Ishikawa (cell line): Measurements from ENCODE around the gene COL20A1.

Source experiments
- CEBPB ChIP-seq: IDR thresholded peaks from 2 replicates; pipeline ENCODE4 v1.6.1; 2012
- CREB1 ChIP-seq: IDR thresholded peaks from 2 replicates; pipeline ENCODE4 v1.6.1; 2012; ENCODE audit warnings: low read depth
- EGR1 ChIP-seq: IDR thresholded peaks from 2 replicates; pipeline ENCODE4 v1.6.1; 2012
- EP300 ChIP-seq: IDR thresholded peaks from 2 replicates; pipeline ENCODE4 v1.6.1; 2012; ENCODE audit warnings: borderline replicate concordance
- FOXM1 ChIP-seq: IDR thresholded peaks from 2 replicates; pipeline ENCODE4 v1.6.1; 2012; ENCODE audit warnings: low read depth, borderline replicate concordance
- NFIC ChIP-seq: IDR thresholded peaks from 2 replicates; pipeline ENCODE4 v1.6.1; 2012
- RAD21 ChIP-seq: IDR thresholded peaks from 2 replicates; pipeline ENCODE4 v1.6.1; 2012; ENCODE audit warnings: low read depth
- REST ChIP-seq: IDR thresholded peaks from 2 replicates; pipeline ENCODE4 v1.6.1; 2012; ENCODE audit warnings: low read depth, mild to moderate bottlenecking
- TAF1 ChIP-seq: IDR thresholded peaks from 2 replicates; pipeline ENCODE4 v1.6.1; 2012; ENCODE audit warnings: low read depth, mild to moderate bottlenecking
- USF1 ChIP-seq: IDR thresholded peaks from 2 replicates; pipeline ENCODE4 v1.6.1; 2012
- YY1 ChIP-seq: IDR thresholded peaks from 2 replicates; pipeline ENCODE4 v1.6.1; 2012; ENCODE audit warnings: low read depth
- ZBTB7A ChIP-seq: IDR thresholded peaks from 2 replicates; pipeline ENCODE4 v1.6.1; 2012; ENCODE audit warnings: low read depth
- TF ChIP-seq, protein P1 (sequence below): IDR thresholded peaks from 2 replicates; pipeline ENCODE4 v1.6.1; 2012

- TF ChIP-seq REST (no peak), USF1 (no peak), FOXM1 (no peak), YY1 (no peak), NFIC (no peak), EP300 (no peak), CEBPB (no peak), ZBTB7A (no peak), RAD21 (no peak), EGR1 (no peak), TAF1 (no peak), CREB1 (no peak)
- TF ChIP-seq, protein P1, sequence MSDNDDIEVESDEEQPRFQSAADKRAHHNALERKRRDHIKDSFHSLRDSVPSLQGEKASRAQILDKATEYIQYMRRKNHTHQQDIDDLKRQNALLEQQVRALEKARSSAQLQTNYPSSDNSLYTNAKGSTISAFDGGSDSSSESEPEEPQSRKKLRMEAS = no peak
Observed at GRCh38 chr20:63373996-63374395, 81.0 kb downstream of the COL20A1 start.
